GM23338 (cell line): Measurements from ENCODE around the gene OTUD1.

Source experiments
- CREB1 ChIP-seq: fragments of 250-450 bp; sonication (Bioruptor Pico); IDR thresholded peaks from 2 replicates; pipeline ENCODE4 v1.5.0; 2020; ENCODE audit warnings: low read depth, mild to moderate bottlenecking, moderate library complexity
- EZH2 ChIP-seq: fragments of 200-600 bp; sonication (generic); IDR thresholded peaks from one replicate; pipeline ENCODE4 v1.8.0; 2017; ENCODE audit warnings: antibody characterized with exemption, mild to moderate bottlenecking, low read depth; ENCODE audit not compliant: unreplicated experiment
- EZH2phosphoT487 ChIP-seq: fragments of 200-600 bp; sonication (generic); IDR thresholded peaks from one replicate; pipeline ENCODE4 v1.8.1; 2018; ENCODE audit warnings: antibody characterized with exemption; ENCODE audit not compliant: unreplicated experiment
- JUNB ChIP-seq: IDR thresholded peaks from one replicate; pipeline ENCODE4 v1.6.1; 2016; ENCODE audit warnings: antibody characterized with exemption; ENCODE audit not compliant: unreplicated experiment
- NANOG ChIP-seq: IDR thresholded peaks from 2 replicates; pipeline ENCODE4 v1.6.1; 2016; ENCODE audit warnings: antibody characterized with exemption, borderline replicate concordance
- POLR2AphosphoS5 ChIP-seq: IDR thresholded peaks from 2 replicates; pipeline ENCODE4 v1.6.1; 2016; ENCODE audit warnings: antibody characterized with exemption, low read depth
- STAT1 ChIP-seq: IDR thresholded peaks from one replicate; pipeline ENCODE4 v1.6.1; 2016; ENCODE audit warnings: antibody characterized with exemption; ENCODE audit not compliant: unreplicated experiment
- TF ChIP-seq, protein P1 (sequence below), 2 experiments: fragments of 200-600 bp in 1 of 2; sonication (generic) in 1 of 2; conservative IDR thresholded peaks; 2 replicates each; pipeline versions ENCODE4 v1.5.1 to v1.6.1; 2016 to 2017; ENCODE audit warnings: antibody characterized with exemption in 2 of 2, low read depth in 2 of 2, mild to moderate bottlenecking in 2 of 2, moderate library complexity in 1 of 2
- TF ChIP-seq, protein P2 (sequence below): IDR thresholded peaks from one replicate; pipeline ENCODE4 v1.6.1; 2018; ENCODE audit warnings: antibody characterized with exemption; ENCODE audit not compliant: unreplicated experiment
- TF ChIP-seq, protein P3 (sequence below): IDR thresholded peaks from 2 replicates; pipeline ENCODE4 v1.6.1; 2016; ENCODE audit warnings: antibody characterized with exemption

DNA sequence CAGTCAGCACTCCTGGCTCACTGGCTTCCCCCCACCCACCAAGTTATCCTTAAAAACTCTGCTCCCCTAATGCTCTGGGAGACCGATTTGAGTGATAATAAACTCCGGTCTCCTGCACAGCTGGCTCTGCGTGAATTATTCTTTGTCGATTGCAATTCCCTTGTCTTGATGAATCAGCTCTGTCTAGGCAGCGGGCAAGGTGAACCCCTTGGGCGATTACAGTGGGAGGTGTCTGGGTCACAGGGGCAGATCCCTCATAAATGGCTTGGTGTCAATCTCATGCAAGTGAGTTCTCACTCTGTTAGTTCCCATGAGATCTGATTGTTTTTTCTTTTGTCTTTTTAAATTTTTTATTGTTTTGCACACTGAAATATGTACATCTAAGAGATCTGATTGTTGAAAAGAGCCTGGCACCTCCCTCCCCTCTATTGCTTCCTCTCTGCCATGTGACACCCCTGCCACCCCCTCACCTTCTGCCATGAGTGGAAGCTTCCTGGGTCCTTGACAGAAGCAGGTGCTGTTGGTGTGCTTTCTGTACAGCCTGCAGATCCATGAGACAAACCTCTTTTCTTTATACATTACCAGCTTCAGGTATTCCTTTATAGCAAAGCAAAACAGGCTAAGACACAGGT is 20.5 kb downstream of the OTUD1 start:
- no peak for TF ChIP-seq EZH2
- TF ChIP-seq, protein P1, sequence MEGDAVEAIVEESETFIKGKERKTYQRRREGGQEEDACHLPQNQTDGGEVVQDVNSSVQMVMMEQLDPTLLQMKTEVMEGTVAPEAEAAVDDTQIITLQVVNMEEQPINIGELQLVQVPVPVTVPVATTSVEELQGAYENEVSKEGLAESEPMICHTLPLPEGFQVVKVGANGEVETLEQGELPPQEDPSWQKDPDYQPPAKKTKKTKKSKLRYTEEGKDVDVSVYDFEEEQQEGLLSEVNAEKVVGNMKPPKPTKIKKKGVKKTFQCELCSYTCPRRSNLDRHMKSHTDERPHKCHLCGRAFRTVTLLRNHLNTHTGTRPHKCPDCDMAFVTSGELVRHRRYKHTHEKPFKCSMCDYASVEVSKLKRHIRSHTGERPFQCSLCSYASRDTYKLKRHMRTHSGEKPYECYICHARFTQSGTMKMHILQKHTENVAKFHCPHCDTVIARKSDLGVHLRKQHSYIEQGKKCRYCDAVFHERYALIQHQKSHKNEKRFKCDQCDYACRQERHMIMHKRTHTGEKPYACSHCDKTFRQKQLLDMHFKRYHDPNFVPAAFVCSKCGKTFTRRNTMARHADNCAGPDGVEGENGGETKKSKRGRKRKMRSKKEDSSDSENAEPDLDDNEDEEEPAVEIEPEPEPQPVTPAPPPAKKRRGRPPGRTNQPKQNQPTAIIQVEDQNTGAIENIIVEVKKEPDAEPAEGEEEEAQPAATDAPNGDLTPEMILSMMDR (conservative IDR thresholded peaks at IDR 0.05; ENCODE audit: low read depth in 2 of 2) = no peak
- TF ChIP-seq POLR2AphosphoS5 = no peak
- TF ChIP-seq EZH2phosphoT487 = no peak
- no peak for TF ChIP-seq NANOG
- no peak for TF ChIP-seq JUNB
- TF ChIP-seq, protein P2, sequence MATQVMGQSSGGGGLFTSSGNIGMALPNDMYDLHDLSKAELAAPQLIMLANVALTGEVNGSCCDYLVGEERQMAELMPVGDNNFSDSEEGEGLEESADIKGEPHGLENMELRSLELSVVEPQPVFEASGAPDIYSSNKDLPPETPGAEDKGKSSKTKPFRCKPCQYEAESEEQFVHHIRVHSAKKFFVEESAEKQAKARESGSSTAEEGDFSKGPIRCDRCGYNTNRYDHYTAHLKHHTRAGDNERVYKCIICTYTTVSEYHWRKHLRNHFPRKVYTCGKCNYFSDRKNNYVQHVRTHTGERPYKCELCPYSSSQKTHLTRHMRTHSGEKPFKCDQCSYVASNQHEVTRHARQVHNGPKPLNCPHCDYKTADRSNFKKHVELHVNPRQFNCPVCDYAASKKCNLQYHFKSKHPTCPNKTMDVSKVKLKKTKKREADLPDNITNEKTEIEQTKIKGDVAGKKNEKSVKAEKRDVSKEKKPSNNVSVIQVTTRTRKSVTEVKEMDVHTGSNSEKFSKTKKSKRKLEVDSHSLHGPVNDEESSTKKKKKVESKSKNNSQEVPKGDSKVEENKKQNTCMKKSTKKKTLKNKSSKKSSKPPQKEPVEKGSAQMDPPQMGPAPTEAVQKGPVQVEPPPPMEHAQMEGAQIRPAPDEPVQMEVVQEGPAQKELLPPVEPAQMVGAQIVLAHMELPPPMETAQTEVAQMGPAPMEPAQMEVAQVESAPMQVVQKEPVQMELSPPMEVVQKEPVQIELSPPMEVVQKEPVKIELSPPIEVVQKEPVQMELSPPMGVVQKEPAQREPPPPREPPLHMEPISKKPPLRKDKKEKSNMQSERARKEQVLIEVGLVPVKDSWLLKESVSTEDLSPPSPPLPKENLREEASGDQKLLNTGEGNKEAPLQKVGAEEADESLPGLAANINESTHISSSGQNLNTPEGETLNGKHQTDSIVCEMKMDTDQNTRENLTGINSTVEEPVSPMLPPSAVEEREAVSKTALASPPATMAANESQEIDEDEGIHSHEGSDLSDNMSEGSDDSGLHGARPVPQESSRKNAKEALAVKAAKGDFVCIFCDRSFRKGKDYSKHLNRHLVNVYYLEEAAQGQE = no peak
- TF ChIP-seq STAT1 = no peak
- TF ChIP-seq, protein P3, sequence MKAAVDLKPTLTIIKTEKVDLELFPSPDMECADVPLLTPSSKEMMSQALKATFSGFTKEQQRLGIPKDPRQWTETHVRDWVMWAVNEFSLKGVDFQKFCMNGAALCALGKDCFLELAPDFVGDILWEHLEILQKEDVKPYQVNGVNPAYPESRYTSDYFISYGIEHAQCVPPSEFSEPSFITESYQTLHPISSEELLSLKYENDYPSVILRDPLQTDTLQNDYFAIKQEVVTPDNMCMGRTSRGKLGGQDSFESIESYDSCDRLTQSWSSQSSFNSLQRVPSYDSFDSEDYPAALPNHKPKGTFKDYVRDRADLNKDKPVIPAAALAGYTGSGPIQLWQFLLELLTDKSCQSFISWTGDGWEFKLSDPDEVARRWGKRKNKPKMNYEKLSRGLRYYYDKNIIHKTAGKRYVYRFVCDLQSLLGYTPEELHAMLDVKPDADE = no peak
- TF ChIP-seq CREB1 (CRISPR knock-in tag) = no peak
